Measurements from ENCODE around the gene AGAP1.

AGAP1 gene

GRCh38 chr2:235573331-235574221, 79.7 kb downstream of the AGAP1 start:
- DNase-seq, result no peak

DNA sequence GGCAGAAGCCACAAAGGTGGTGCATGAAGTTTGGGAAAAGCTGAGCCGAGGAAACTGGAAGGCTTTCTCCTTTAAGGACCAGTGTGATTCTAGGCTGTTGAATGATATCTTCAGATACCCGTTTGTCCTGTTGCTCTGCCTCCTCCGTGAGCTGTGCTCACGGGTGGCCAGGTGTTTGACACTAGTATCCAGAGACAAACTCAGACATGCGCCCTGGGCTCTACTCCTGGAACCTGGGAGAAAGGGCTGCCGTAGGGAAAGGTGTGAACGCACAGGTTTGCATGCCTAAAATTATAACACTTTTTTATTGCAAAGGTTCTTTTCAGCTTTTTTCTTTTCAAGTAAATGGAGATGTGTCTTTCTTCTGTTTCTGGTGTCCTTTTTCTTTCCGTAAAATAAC, 81.6 kb downstream of the AGAP1 start:
- DNase-seq, result no peak

GRCh38 chr2:235575904-235576303, 82.1 kb downstream of the AGAP1 start:
- no peak for DNase-seq

- no peak for DNase-seq
Measured at GRCh38 chr2:235576337-235576910, 82.6 kb downstream of the AGAP1 start.

- no peak for DNase-seq
Measured at GRCh38 chr2:235577404-235578330, 83.8 kb downstream of the AGAP1 start.

- no peak for DNase-seq
Measured at GRCh38 chr2:235579128-235579527, 85.3 kb downstream of the AGAP1 start.

- DNase-seq, result no peak
Measured at GRCh38 chr2:235580426-235581157, 86.7 kb downstream of the AGAP1 start.

DNA sequence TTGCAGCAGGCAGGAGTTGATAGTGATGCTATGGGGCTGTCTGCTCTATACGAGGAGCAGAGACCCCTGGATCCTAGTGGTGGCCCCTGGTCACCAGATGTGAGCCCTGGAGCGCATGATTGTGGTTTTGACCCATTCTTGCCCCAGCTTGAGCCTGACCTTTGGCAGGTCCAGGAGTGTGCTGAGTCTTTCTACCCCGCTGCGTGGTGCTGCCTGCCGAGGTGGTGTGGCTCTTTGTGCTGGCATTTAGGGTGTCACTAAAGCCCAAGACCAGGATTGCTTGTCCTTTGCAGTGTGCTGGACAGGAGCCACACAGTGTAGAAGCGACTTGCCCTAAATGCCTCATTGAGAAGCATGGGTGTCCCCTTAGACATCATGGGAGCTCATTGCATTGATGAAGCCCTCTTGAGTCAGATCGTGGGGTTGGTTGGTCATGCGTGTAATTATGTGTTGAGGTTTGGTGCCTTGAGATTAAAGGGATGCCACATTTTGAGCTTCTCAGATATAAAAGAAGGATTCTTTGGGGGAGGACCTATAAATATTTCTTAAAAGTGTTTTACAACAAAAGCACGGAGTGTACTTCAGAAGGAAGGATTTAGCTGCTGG, 88.3 kb downstream of the AGAP1 start:
- DNase-seq, result no peak

GRCh38 chr2:235582729-235583128, 88.9 kb downstream of the AGAP1 start:
- DNase-seq, result no peak

- no peak for DNase-seq
Measured at GRCh38 chr2:235583144-235583543, 89.3 kb downstream of the AGAP1 start.

DNA sequence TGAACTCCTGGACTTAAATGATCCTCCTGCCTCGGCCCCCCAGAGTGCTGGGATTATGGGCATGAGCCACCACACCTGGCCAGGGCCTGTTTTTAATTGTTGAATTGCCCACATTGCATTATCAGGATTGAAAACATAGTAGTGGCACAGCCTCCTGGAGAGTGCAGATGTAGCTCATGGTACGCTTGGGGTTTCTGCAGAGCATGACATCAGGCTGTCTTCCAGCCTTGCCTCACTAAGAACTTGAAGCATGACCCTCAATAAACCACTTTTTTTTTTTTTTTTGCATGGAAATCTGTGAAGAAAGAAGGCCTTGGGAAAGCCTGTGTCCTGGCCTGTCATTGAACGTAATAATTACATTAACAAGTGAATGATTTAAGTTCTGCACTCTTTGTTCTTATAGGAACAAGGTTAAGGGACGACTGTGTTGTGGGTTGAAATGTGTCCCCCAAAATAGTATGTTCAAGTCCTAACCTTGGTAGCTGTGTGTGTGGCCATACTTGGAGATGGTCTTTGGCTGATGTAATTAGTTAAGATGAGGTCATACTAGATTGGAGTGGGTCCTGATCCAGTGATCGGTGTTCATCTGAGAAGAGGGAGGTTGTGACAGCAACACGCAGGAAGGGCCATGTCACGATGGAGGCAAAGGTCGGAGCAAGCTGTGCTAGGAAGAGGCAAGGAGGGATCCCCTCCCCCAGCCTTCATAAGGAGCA, 90.2 kb downstream of the AGAP1 start:
- no peak for DNase-seq

DNA sequence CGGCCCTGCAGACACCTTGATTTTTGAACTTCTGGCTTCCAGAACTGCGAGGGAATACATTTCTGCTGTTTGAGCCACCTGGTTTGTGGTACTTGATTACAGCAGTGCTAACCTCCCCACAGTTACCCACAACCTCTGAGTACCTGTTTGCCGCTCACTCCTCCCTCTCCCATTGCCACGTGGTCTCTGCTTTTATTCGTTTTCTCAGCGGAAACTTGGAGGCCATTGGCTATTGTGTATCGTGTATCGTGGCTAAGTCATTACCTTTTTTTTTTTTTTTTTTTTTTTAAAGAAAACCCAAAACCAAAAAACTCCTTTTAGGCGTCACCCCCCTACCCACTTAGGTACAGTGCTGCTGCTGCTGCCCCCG, 90.8 kb downstream of the AGAP1 start:
- no peak for DNase-seq

DNA sequence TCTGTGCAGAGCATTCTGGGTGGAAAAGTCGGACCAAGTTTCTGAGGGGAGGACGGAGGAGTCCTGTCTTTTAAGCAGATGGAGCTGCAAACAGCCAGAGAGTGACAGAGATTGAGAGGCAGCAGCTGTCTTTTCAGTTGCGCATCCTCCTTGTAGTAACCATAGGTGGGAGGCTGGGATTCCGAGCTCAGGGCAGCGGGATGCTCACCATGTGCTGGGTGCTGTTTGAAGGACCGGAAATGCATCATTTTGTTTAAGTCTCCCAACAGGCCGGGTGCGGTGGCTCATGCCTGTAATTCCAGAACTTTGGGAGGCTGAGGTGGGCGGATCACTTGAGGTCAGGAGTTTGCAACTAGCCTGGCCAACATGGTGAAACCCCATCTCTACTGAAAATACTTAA, 93.4 kb downstream of the AGAP1 start:
- no peak for DNase-seq

- DNase-seq, result no peak
Measured at GRCh38 chr2:235588750-235589149, 94.9 kb downstream of the AGAP1 start.

- no peak for DNase-seq
Measured at GRCh38 chr2:235591231-235591730, 97.4 kb downstream of the AGAP1 start.

DNA sequence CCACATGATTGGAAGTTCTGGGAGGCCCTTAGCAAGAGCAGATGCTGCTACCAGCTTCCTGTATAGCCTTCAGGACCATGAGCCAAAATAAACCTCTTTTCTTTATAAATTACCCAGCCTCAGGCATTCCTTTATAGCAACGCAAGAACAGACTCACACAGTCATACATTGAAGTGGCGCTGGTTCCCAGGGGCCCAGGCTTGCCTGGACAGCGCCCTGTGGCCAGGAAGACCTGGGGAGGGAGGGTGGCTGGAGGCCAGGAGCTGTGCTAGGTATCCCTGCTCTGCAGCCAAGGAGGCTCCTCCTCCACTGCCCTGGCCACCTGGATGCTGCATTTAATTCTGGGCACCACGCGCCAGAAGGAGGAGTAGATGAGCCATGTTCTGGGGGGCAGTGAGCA, 98.1 kb downstream of the AGAP1 start:
- DNase-seq, result no peak

- DNase-seq, result no peak
Measured at GRCh38 chr2:235592430-235592829, 98.6 kb downstream of the AGAP1 start.

DNA sequence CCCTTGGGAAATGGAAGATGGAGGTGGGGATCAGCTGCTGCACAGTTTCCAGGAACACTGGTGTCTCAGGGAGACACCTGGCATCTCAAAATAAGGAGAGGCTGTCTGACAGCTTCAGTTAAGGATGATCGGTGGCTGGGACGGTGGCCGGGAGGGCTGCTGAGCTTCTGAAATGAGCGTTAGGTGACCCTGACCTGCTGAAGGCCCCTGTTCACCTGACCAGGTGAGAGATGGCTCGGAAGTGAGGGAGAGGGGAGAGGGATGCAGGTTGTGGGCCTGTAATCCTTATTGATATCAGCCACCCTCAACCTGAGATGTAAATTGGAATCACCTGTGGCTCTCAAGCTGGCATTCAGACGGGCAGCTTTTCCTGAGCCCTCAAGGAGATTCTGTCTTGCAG, 99.0 kb downstream of the AGAP1 start:
- no peak for DNase-seq

- DNase-seq, result peak; percentile 28 to 45
Measured at GRCh38 chr2:235594041-235594440, 100.2 kb downstream of the AGAP1 start.

- DNase-seq, result no peak
Measured at GRCh38 chr2:235594964-235595363, 101.1 kb downstream of the AGAP1 start.

- DNase-seq, result peak; percentile 5 to 28
Measured at GRCh38 chr2:235595422-235596010, 101.7 kb downstream of the AGAP1 start.

Measured in Kasumi-1 (cell line).